Neural cell (in vitro differentiated cells): ENCODE results near the gene FGD1. TPM values are rescaled to one million over a fixed set of nuclear protein-coding genes. Genes with fewer than 3 reads are reported as not detected.

Experiments
- H2AFZ ChIP-seq: fragments of 200-600, 300-800 bp; sonication (generic), shearing (Covaris generic); 2 replicates; pipeline ENCODE4 v1.6.0; 2014; ENCODE audit warnings: low read depth, mild to moderate bottlenecking, antibody characterized with exemption, low read length, moderate library complexity
- H3F3A ChIP-seq: fragments of 200-600 bp; shearing (Covaris generic); 2 replicates; pipeline ENCODE4 v1.6.1; 2016; ENCODE audit warnings: mild to moderate bottlenecking, moderate library complexity, mixed read lengths, antibody characterized with exemption, low read length; ENCODE audit not compliant: insufficient read depth, poor library complexity, severe bottlenecking
- H3K27ac ChIP-seq: fragments of 200-600, 300-800 bp; sonication (generic), shearing (Covaris generic); 2 replicates; pipeline ENCODE4 v1.5.1; 2014; ENCODE audit warnings: mild to moderate bottlenecking, low read length, moderate library complexity
- H3K27me3 ChIP-seq: fragments of 300-800, 200-600 bp; sonication (generic), shearing (Covaris generic); 2 replicates; pipeline ENCODE4 v1.6.0; 2014; ENCODE audit warnings: mild to moderate bottlenecking, low read depth, low read length, moderate library complexity; ENCODE audit not compliant: insufficient read depth
- H3K36me3 ChIP-seq: fragments of 300-800, 200-600 bp; sonication (generic), shearing (Covaris generic); 2 replicates; pipeline ENCODE4 v1.5.1; 2014; ENCODE audit warnings: mild to moderate bottlenecking, antibody characterized with exemption, low read length, moderate library complexity; ENCODE audit not compliant: insufficient read depth
- H3K4me2 ChIP-seq: fragments of 300-800, 200-600 bp; sonication (generic), shearing (Covaris generic); 2 replicates; pipeline ENCODE4 v1.6.0; 2014; ENCODE audit warnings: mild to moderate bottlenecking, low read length
- H3K4me3 ChIP-seq: fragments of 300-800, 200-600 bp; sonication (generic), shearing (Covaris generic); 2 replicates; pipeline ENCODE4 v1.5.1; 2014; ENCODE audit warnings: mild to moderate bottlenecking, low read length, moderate library complexity
- H3K79me2 ChIP-seq: fragments of 200-600 bp; shearing (Covaris generic); replicated peaks from 2 replicates; pipeline ENCODE4 v1.6.0; 2014; ENCODE audit warnings: mild to moderate bottlenecking, low read length, moderate library complexity; ENCODE audit not compliant: insufficient read depth
- H3K9ac ChIP-seq: fragments of 300-800, 200-600 bp; sonication (generic), shearing (Covaris generic); 2 replicates; pipeline ENCODE4 v1.6.1; 2016; ENCODE audit warnings: mild to moderate bottlenecking, low read length, mixed read lengths
- H3K9me2 ChIP-seq: fragments of 200-600 bp; shearing (Covaris generic); 2 replicates; pipeline ENCODE4 v1.6.1; 2016; ENCODE audit warnings: mild to moderate bottlenecking, low read length, mixed read lengths; ENCODE audit not compliant: insufficient read depth
- H3K9me3 ChIP-seq: fragments of 200-600, 300-800 bp; sonication (generic), shearing (Covaris generic); 2 replicates; pipeline ENCODE4 v1.6.1; 2016; ENCODE audit warnings: mild to moderate bottlenecking, mixed run types, low read length, moderate library complexity, mixed read lengths
- H4K20me1 ChIP-seq: fragments of 200-600 bp; shearing (Covaris generic); 2 replicates; pipeline ENCODE4 v1.6.1; 2016; ENCODE audit warnings: mild to moderate bottlenecking, mixed run types; ENCODE audit not compliant: insufficient read depth
- EP300 ChIP-seq: fragments of 450-650 bp; conservative IDR thresholded peaks from 2 replicates; pipeline ENCODE4 v1.6.1; 2014; ENCODE audit warnings: antibody characterized with exemption, mild to moderate bottlenecking, moderate library complexity; ENCODE audit not compliant: poor library complexity, severe bottlenecking
- EZH2 ChIP-seq: fragments of 200-600, 300-800 bp; shearing (Covaris generic), sonication (generic); IDR thresholded peaks from 2 replicates; pipeline ENCODE4 v1.6.1; 2014; ENCODE audit warnings: antibody characterized with exemption, low read length, borderline replicate concordance, mild to moderate bottlenecking; ENCODE audit not compliant: insufficient read depth, poor library complexity, severe bottlenecking
- POLR2AphosphoS5 ChIP-seq: IDR thresholded peaks from 2 replicates; pipeline ENCODE4 v1.6.1; 2012
- SMC3 ChIP-seq: fragments of 450-650 bp; conservative IDR thresholded peaks from 2 replicates; pipeline ENCODE4 v1.6.1; 2014; ENCODE audit warnings: antibody characterized with exemption, mild to moderate bottlenecking, moderate library complexity; ENCODE audit not compliant: poor library complexity
- TAF1 ChIP-seq: IDR thresholded peaks from 2 replicates; pipeline ENCODE4 v1.6.1; 2012; ENCODE audit warnings: low read depth
- polyA plus RNA-seq: library from polyadenylated mRNA; depleted of rRNA; stranded (reverse); fragments of >200 nt; gene quantifications from 2 replicates; pipeline ENCODE4 v1.2.3, GENCODE V29; 2014
- TF ChIP-seq, protein P1 (sequence below): IDR thresholded peaks from 2 replicates; pipeline ENCODE4 v1.6.1; 2012; ENCODE audit warnings: borderline replicate concordance

Gene FGD1
- polyA plus RNA-seq, 1 donor from 2014 or later, result 9.8 TPM

DNA sequence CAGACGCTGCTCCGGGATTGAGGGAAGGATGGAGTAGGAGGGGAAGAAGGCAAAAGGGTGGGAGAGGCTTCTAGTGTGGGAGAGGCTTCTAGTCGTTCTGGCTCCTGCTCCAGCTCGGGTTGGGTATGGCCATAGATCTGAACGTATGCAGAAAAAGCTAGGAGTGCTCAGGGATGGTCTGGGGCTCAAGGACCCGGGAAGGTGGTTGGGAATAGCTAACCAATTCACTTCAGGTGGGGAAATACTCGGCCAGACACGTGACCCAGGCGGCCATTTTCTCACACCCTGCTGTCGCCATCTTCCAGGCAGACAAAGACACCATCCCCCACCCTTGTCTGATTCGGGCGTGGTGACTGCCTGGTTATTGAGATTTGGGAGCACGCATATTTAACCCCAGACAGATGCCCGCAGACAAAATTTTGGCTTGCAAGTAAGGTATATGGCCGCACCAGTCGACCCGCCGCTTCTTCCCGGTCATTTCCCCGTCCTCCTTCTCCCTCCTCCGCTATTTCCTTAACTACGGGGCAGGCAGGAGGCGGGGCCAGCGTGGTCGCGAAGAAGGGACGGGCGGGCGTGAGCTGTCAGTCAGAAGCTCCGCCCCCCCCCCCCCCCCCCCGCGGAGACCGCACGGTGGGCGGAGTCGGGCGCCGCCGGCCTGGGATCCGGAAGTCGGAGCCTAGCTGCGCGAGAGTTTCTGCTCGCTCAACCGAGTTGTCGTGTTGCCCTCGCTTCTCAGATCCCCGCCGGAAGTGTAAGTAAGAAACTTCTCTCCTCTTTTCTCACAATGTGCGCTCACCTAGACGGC, 33.7 kb upstream of the FGD1 start, which contains the start of gene GNL3L:
GNL3L (plus strand) TSS at position 668 of the 805 bp plus-strand sequence. CDS start 2,348 bp downstream, outside the sequence.
- no peaks in the 10 kb centered on the region for H3K36me3 ChIP-seq
- peak within 1 kb of the TSS; percentile 79 for H3K4me3 ChIP-seq
- no peaks in the 10 kb centered on the region for H3K79me2 ChIP-seq
- TF ChIP-seq, protein P1, sequence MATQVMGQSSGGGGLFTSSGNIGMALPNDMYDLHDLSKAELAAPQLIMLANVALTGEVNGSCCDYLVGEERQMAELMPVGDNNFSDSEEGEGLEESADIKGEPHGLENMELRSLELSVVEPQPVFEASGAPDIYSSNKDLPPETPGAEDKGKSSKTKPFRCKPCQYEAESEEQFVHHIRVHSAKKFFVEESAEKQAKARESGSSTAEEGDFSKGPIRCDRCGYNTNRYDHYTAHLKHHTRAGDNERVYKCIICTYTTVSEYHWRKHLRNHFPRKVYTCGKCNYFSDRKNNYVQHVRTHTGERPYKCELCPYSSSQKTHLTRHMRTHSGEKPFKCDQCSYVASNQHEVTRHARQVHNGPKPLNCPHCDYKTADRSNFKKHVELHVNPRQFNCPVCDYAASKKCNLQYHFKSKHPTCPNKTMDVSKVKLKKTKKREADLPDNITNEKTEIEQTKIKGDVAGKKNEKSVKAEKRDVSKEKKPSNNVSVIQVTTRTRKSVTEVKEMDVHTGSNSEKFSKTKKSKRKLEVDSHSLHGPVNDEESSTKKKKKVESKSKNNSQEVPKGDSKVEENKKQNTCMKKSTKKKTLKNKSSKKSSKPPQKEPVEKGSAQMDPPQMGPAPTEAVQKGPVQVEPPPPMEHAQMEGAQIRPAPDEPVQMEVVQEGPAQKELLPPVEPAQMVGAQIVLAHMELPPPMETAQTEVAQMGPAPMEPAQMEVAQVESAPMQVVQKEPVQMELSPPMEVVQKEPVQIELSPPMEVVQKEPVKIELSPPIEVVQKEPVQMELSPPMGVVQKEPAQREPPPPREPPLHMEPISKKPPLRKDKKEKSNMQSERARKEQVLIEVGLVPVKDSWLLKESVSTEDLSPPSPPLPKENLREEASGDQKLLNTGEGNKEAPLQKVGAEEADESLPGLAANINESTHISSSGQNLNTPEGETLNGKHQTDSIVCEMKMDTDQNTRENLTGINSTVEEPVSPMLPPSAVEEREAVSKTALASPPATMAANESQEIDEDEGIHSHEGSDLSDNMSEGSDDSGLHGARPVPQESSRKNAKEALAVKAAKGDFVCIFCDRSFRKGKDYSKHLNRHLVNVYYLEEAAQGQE, result no peak
- peak; percentile 64 for TF ChIP-seq EP300
- peak; percentile 87 for TF ChIP-seq POLR2AphosphoS5
- peak within 1 kb of the TSS; percentile 91 for H3K27ac ChIP-seq
- no peaks in the 10 kb centered on the region for H3F3A ChIP-seq
- no peaks in the 10 kb centered on the region for H4K20me1 ChIP-seq
- H2AFZ ChIP-seq, result peak within 1 kb of the TSS; percentile 60
- H3K27me3 ChIP-seq, result no peaks in the 10 kb centered on the region
- H3K9ac ChIP-seq, result peak within 1 kb of the TSS; percentile 79
- no peaks in the 10 kb centered on the region for H3K9me2 ChIP-seq
- no peaks in the 10 kb centered on the region for H3K9me3 ChIP-seq
- peak within 1 kb of the TSS; percentile 39 for H3K4me2 ChIP-seq

DNA sequence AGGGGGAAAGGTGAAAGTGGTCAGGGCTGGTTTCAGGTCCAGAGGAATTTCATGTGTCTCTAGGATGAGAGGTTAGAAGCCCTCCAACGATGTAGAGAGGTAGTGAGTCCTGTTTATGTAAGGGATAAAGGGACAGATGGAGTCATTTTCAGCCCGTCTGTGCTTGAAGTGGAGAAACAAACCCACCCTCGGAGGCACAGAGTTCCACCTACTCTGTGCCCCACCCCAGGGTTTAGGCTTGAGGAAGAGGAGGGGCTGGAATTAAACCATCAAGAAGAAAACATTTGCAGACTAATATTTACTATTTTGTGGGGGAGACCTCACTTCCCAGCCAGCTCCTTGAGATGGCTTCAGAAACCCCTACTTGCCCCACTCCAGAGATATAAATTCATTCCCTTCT, 33.1 kb upstream of the FGD1 start:
- Histone ChIP-seq H3K27me3 (no peaks in the 10 kb centered on the region), H3K4me2 (no peak overlapping the region), H3K9me2 (no peaks in the 10 kb centered on the region), H3K79me2 (no peaks in the 10 kb centered on the region), H3K36me3 (no peaks in the 10 kb centered on the region), H3K4me3 (peak overlapping the region; percentile 79), H4K20me1 (no peaks in the 10 kb centered on the region), H3K9ac (peak overlapping the region; percentile 79), H3K27ac (peak overlapping the region; percentile 91), H2AFZ (peak overlapping the region; percentile 60), H3K9me3 (no peaks in the 10 kb centered on the region), H3F3A (no peaks in the 10 kb centered on the region)
- TF ChIP-seq SMC3, result no peak
- no peak for TF ChIP-seq POLR2AphosphoS5
- no peak for TF ChIP-seq EZH2
- TF ChIP-seq, protein P1, result no peak
- no peak for TF ChIP-seq TAF1
